Caco-2 (cell line): ENCODE measurements around the gene RPLP2. TPM values are rescaled to one million over a fixed set of nuclear protein-coding genes. Genes with fewer than 3 reads are reported as not detected.

ENCODE experiments used
- BruUV-seq: library from RNA; stranded (reverse); fragments of 400-500 nt; replicated peaks from 2 replicates; lab custom pipeline; 2021; lab: Mats Ljungman, UMichigan
- CTCF ChIA-PET: fragments of 300-600 bp; sonication (Branson Sonifier 250); formaldehyde crosslinking; loops from one replicate; lab custom pipeline; 2022; ENCODE audit warnings: antibody characterized with exemption; lab: Charles Lee
- POLR2A ChIA-PET: fragments of 300-600 bp; sonication (Branson Sonifier 250); formaldehyde crosslinking; loops from one replicate; lab custom pipeline; 2022; ENCODE audit warnings: antibody characterized with exemption; lab: Charles Lee
- DNase-seq, 2 experiments: peaks; one replicate each; pipeline versions ENCODE4 v3.0.0 to v3.0.0-alpha.2; 2020 to 2022
- H3K27me3 ChIP-seq: replicated peaks from 2 replicates; pipeline ENCODE4 v1.6.0; 2011; ENCODE audit warnings: low read length; ENCODE audit not compliant: control insufficient read depth, insufficient read depth
- H3K36me3 ChIP-seq: 2 replicates; pipeline ENCODE4 v1.5.1; 2011; ENCODE audit warnings: low read length; ENCODE audit not compliant: control insufficient read depth, insufficient read depth
- H3K4me1 ChIP-seq: fragments of 250-450 bp; sonication (Bioruptor Pico); 2 replicates; pipeline ENCODE4 v1.5.1; 2020; ENCODE audit warnings: mild to moderate bottlenecking
- H3K4me3 ChIP-seq: 2 replicates; pipeline ENCODE4 v1.5.1; 2011; ENCODE audit warnings: low read depth, mild to moderate bottlenecking, control low read depth, low read length
- H3K9me3 ChIP-seq: fragments of 250-450 bp; sonication (Bioruptor Pico); 2 replicates; pipeline ENCODE4 v1.5.1; 2020; ENCODE audit warnings: mild to moderate bottlenecking, moderate library complexity
- H3K27ac Mint-ChIP-seq: one replicate; pipeline ENCODE4 v1.8.0; 2022; ENCODE audit warnings: mixed read lengths; ENCODE audit not compliant: unreplicated experiment
- H3K27me3 Mint-ChIP-seq: one replicate; pipeline ENCODE4 v1.8.0; 2022; ENCODE audit warnings: mixed read lengths; ENCODE audit not compliant: insufficient read depth, unreplicated experiment
- H3K36me3 Mint-ChIP-seq: one replicate; pipeline ENCODE4 v1.8.0; 2022; ENCODE audit warnings: mild to moderate bottlenecking, mixed read lengths; ENCODE audit not compliant: insufficient read depth, unreplicated experiment
- H3K4me1 Mint-ChIP-seq: one replicate; pipeline ENCODE4 v1.8.0; 2022; ENCODE audit warnings: low read depth, mixed read lengths; ENCODE audit not compliant: unreplicated experiment
- H3K4me3 Mint-ChIP-seq: one replicate; pipeline ENCODE4 v1.8.0; 2022; ENCODE audit warnings: mild to moderate bottlenecking, moderate library complexity, mixed read lengths; ENCODE audit not compliant: unreplicated experiment
- H3K9me3 Mint-ChIP-seq: one replicate; pipeline ENCODE4 v1.8.0; 2022; ENCODE audit warnings: mixed read lengths; ENCODE audit not compliant: unreplicated experiment
- CTCF ChIP-seq, 2 experiments: fragments of 200-600 bp in 1 of 2; IDR thresholded peaks; 1 replicate in 1 of 2; 2 replicates in 1 of 2; pipeline versions ENCODE4 v1.5.1 to v1.8.0; 2011 to 2022; ENCODE audit warnings: antibody characterized with exemption in 1 of 2, control low read depth in 1 of 2, inconsistent platforms in 1 of 2, low read depth in 1 of 2, low read length in 1 of 2, mild to moderate bottlenecking in 1 of 2, moderate library complexity in 1 of 2; ENCODE audit not compliant: insufficient read depth in 1 of 2, severe bottlenecking in 1 of 2, unreplicated experiment in 1 of 2
- intact Hi-C: fragments of 100-400 bp; cut with micrococcal nuclease; formaldehyde crosslinking; loops from one replicate; pipeline ENCODE4 v1.10.0; 2022; ENCODE audit not compliant: unreplicated experiment
- total RNA-seq: library from RNA; stranded (reverse); gene quantifications from 2 replicates; pipeline ENCODE4 v1.2.3, GENCODE V29; 2022

Gene RPLP2
- total RNA-seq, 1 experiment from 2014 or later, result 2,622 TPM

DNA sequence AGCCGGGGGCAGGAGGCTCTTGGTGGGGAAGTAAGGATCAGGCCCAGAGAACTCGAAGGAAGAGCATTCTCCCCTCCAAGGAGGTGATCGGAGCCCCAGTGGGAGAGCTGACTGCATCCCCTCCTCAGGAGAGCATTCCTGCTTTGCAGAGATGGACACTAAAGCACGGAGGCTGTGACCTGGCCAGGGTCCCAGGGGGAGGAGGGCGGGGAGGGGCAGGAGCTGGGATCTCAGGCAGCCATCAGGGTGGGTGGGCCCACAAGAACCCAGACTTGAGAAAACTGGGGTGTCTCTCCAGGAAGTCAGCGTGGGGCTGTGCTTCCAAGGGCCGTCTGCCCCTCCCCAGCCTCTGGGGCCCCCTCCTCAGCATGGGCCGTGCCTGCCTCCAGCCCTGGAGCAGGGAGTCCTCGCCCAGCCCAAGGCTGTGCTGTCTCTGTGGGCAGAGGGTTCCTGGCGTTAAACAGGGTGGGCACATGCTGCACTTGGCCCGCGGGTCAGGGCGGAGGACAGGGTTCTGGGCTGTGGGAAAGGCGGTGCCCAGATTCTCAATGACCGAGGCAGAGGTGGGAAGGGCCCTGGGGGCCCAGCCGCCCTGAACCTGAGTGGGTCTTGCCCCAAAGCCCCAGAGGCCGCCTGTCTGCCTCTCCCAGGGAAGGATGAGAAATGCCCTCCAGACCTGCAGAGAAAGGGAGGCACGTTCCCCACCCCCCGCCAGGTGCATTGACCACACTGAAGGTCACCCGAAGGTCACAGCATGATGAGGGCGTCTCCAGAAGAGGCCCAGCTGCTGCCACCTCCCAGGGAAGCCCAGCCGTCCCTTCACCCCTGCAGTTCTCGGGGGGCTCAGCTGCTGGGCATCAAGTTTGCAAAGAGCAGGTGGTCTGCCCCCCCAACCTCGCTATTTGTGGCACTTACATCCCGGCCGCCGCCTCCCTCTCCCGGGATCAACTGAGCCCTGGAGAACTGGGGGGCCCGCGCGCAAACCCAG lies 20.5 kb upstream of the RPLP2 start:
- H3K9me3 ChIP-seq, result no peaks in the 10 kb centered on the region
- TF ChIP-seq CTCF (IDR thresholded peaks at IDR 0.05; ENCODE audit: insufficient read depth in 1 of 2, low read depth in 1 of 2, low read length in 1 of 2, severe bottlenecking in 1 of 2, unreplicated experiment in 1 of 2), result no peak
- Mint-ChIP-seq H3K27ac (no peak overlapping the region), H3K27me3 (no peaks in the 10 kb centered on the region), H3K4me3 (no peak overlapping the region), H3K4me1 (no peaks in the 10 kb centered on the region), H3K9me3 (no peaks in the 10 kb centered on the region), H3K36me3 (peaks cover 23% of the 10 kb centered on the region)
- DNase-seq, result no peak
- ChIA-PET POLR2A (interaction anchor here (0.6 kb wide), 1 partner anchor 213 kb away, joined by 6 read pairs; the partner anchor contains the start of gene PHRF1), CTCF (no interaction called here)
- no peaks in the 10 kb centered on the region for H3K4me1 ChIP-seq
- no peaks in the 10 kb centered on the region for H3K27me3 ChIP-seq
- BruUV-seq, result no TSS peak
- intact Hi-C loops, result no loop called here
- H3K4me3 ChIP-seq, result no peak overlapping the region
- H3K36me3 ChIP-seq, result no peaks in the 10 kb centered on the region

DNA sequence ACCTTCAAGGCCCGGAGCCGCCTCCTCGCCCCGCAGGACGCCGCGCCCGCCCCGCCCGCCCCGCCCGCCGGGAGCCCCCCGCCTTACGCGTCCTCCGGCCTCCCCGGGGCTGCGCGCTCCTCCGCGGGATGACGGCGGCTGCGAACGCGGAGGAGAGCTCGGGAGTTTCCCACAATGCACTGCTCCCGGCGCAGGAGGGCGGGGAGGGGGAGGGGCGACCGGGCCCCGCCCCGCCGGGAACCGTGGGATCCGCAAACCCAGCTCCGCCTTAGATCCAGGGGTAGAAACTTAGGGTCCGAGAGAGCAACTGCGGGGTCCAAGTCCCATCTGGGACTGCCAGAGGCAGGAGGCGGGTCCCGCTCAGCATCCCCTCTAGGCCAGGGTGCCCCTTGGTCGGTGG lies 19.8 kb upstream of the RPLP2 start, which contains the start of gene CEND1:
TSS of gene CEND1 (minus strand) at position 148 of the 400 bp plus-strand sequence. CDS start 1,514 bp downstream, outside the sequence.
- no peaks in the 10 kb centered on the region for H3K9me3 ChIP-seq
- no peak within 1 kb of the TSS for H3K4me3 ChIP-seq
- no TSS peak for BruUV-seq
- H3K4me1 ChIP-seq, result no peaks in the 10 kb centered on the region
- H3K4me1 Mint-ChIP-seq, result no peaks in the 10 kb centered on the region
- no peaks in the 10 kb centered on the region for H3K27me3 ChIP-seq
- H3K36me3 ChIP-seq, result no peaks in the 10 kb centered on the region
- H3K4me3 Mint-ChIP-seq, result no peak within 1 kb of the TSS
- POLR2A ChIA-PET, result interaction anchor here (0.6 kb wide), 1 partner anchor 214 kb away, joined by 6 read pairs; the partner anchor contains the start of gene PHRF1
- DNase-seq, result no peak
- H3K36me3 Mint-ChIP-seq, result peaks cover 19% of the 10 kb centered on the region
- H3K27me3 Mint-ChIP-seq, result no peaks in the 10 kb centered on the region
- H3K9me3 Mint-ChIP-seq, result no peaks in the 10 kb centered on the region
- no peak for TF ChIP-seq CTCF (IDR thresholded peaks at IDR 0.05; ENCODE audit: insufficient read depth in 1 of 2, low read depth in 1 of 2, low read length in 1 of 2, severe bottlenecking in 1 of 2, unreplicated experiment in 1 of 2)
- CTCF ChIA-PET, result no interaction called here
- no peak within 1 kb of the TSS for H3K27ac Mint-ChIP-seq
- intact Hi-C loops, result no loop called here

DNA sequence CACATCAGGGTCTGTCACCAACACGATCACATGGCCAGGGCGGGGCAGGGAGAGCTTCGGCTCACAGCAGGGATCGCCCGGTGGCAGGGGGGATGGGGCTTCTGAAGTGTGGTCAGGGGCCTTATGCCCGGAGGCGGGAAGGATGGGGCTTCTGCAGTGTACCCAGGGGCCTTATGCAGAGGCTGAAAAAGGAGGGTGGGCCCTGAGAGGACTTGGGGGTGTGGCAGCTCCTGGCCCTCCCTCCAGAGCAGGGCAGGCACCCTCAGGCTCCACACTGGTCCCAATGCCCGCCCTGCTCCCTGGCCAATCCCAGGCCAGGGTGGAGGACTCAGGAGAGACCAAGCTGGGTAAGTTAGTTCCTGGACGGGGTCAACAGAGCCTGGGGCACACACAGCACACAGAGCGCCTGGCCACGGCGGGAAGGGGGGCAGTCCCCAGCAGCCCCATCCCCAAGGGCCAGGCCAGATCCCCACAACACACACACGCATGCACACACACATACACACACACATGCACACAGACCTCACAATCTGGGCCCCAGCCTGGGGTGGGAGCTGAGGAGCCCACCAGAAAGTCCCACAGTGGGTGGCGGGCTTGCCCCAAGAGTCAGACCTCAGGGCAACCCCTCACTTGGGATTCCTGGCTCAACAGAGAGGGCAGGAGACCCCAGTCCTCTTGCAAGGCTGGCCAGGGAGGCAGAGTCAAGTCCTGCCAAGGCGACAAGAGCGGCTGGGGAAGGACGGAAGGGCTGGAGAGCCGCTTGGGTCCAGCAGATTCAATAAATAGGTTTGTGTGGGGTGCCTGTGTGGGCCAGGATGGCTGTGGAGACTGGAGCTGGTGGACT lies 18.8 kb upstream of the RPLP2 start:
- no peaks in the 10 kb centered on the region for H3K9me3 Mint-ChIP-seq
- DNase-seq, result no peak
- Histone ChIP-seq H3K9me3 (no peaks in the 10 kb centered on the region), H3K27me3 (no peaks in the 10 kb centered on the region), H3K4me1 (no peaks in the 10 kb centered on the region), H3K36me3 (no peaks in the 10 kb centered on the region), H3K4me3 (no peak overlapping the region)
- intact Hi-C loops, result no loop called here
- no TSS peak for BruUV-seq
- ChIA-PET CTCF (no interaction called here), POLR2A (no interaction called here)
- H3K4me1 Mint-ChIP-seq, result no peaks in the 10 kb centered on the region
- H3K27me3 Mint-ChIP-seq, result no peaks in the 10 kb centered on the region
- H3K4me3 Mint-ChIP-seq, result no peak overlapping the region
- H3K36me3 Mint-ChIP-seq, result peaks cover 17% of the 10 kb centered on the region
- no peak overlapping the region for H3K27ac Mint-ChIP-seq
- no peak for TF ChIP-seq CTCF (IDR thresholded peaks at IDR 0.05; ENCODE audit: insufficient read depth in 1 of 2, low read depth in 1 of 2, low read length in 1 of 2, severe bottlenecking in 1 of 2, unreplicated experiment in 1 of 2)
